Measurements from ENCODE around the gene CAPN14. TPM values are rescaled to one million over a fixed set of nuclear protein-coding genes. Genes with fewer than 3 reads are reported as not detected.

Gene CAPN14
- total RNA-seq, 4 donors from 2014 or later: 0.19 to 8.3 (median 1.1) TPM

DNA sequence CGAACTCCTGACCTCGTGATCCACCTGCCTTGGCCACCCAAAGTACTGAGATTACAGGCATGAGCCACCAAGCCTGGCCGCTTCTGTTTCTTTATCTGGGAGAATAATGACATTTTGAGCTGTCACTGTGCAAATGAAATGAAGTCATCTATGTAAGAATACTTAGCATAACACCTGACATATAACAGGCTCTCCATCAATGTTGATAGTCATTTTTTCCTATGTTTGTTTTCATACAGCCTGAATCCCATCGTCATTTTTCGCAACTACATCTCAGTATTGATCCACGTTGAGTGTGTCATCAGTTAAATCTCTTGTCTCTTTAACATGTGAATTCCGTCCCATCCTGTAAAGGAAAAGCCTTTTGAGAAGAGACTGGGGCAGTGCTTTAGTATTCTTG, 6.4 kb upstream of the CAPN14 start:
- Histone ChIP-seq H3K9me3 (no peaks in the 10 kb centered on the region), H3K4me1 (no peaks in the 10 kb centered on the region), H3K4me3 (no peak overlapping the region), H3K27ac (no peak overlapping the region), H3K27me3 (peaks cover 29% of the 10 kb centered on the region), H3K36me3 (no peaks in the 10 kb centered on the region)
- TF ChIP-seq, protein P1, sequence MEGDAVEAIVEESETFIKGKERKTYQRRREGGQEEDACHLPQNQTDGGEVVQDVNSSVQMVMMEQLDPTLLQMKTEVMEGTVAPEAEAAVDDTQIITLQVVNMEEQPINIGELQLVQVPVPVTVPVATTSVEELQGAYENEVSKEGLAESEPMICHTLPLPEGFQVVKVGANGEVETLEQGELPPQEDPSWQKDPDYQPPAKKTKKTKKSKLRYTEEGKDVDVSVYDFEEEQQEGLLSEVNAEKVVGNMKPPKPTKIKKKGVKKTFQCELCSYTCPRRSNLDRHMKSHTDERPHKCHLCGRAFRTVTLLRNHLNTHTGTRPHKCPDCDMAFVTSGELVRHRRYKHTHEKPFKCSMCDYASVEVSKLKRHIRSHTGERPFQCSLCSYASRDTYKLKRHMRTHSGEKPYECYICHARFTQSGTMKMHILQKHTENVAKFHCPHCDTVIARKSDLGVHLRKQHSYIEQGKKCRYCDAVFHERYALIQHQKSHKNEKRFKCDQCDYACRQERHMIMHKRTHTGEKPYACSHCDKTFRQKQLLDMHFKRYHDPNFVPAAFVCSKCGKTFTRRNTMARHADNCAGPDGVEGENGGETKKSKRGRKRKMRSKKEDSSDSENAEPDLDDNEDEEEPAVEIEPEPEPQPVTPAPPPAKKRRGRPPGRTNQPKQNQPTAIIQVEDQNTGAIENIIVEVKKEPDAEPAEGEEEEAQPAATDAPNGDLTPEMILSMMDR (IDR thresholded peaks at IDR 0.05): no peak
- TF ChIP-seq EP300 (IDR thresholded peaks at IDR 0.05) (no peak), POLR2A (IDR thresholded peaks at IDR 0.05) (no peak), POLR2AphosphoS5 (IDR thresholded peaks at IDR 0.05) (no peak)
- ATAC-seq: no peak
- 85 to 87% methylated on average over 5 to 7 of the region's 7 CpGs for WGBS, 2 donors (ENCODE audit: low coverage in 1 of 2)

DNA sequence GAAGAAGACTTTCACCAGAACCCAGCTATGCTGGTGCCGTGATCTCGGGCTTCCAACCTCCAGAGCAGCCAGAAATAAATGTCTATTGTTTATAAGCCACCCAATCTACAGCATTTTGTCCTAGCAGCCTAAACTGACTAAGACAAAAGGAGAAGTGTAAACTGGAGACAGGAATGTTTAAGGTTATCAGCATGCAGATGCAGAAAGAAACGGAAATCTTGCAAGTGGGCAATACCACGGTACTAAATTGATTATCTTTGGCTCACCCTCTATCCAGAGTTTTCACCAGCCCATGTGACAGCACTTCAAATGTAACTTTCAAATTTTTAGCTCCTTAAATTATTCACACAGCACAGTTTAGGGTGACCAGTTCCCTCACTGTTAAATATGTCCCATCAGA, 5.7 kb upstream of the CAPN14 start:
- no peak overlapping the region for H3K4me3 ChIP-seq
- TF ChIP-seq POLR2A (IDR thresholded peaks at IDR 0.05) (no peak), EP300 (IDR thresholded peaks at IDR 0.05) (no peak), POLR2AphosphoS5 (IDR thresholded peaks at IDR 0.05) (no peak)
- TF ChIP-seq, protein P1 (IDR thresholded peaks at IDR 0.05): no peak
- WGBS, 2 donors (ENCODE audit: low coverage in 1 of 2): 63 to 69% methylated on average over 2 to 4 of the region's 4 CpGs
- H3K9me3 ChIP-seq: no peaks in the 10 kb centered on the region
- H3K27me3 ChIP-seq: peaks cover 34% of the 10 kb centered on the region
- no peak for ATAC-seq
- H3K36me3 ChIP-seq: no peaks in the 10 kb centered on the region
- H3K27ac ChIP-seq: no peak overlapping the region
- H3K4me1 ChIP-seq: no peaks in the 10 kb centered on the region

GRCh38 chr2:31222071-31222470, 4.8 kb upstream of the CAPN14 start:
- no peak for TF ChIP-seq EP300 (IDR thresholded peaks at IDR 0.05)
- TF ChIP-seq POLR2AphosphoS5 (IDR thresholded peaks at IDR 0.05): no peak
- TF ChIP-seq, protein P1 (IDR thresholded peaks at IDR 0.05): no peak
- no peak for TF ChIP-seq POLR2A (IDR thresholded peaks at IDR 0.05)
- ATAC-seq: no peak
- Histone ChIP-seq H3K4me1 (no peaks in the 10 kb centered on the region), H3K27me3 (peaks cover 30% of the 10 kb centered on the region), H3K4me3 (no peak overlapping the region), H3K27ac (no peak overlapping the region), H3K9me3 (no peaks in the 10 kb centered on the region), H3K36me3 (no peaks in the 10 kb centered on the region)
- WGBS, 2 donors (ENCODE audit: low coverage in 1 of 2): 75 to 83% methylated on average over 2 to 4 of the region's 4 CpGs

DNA sequence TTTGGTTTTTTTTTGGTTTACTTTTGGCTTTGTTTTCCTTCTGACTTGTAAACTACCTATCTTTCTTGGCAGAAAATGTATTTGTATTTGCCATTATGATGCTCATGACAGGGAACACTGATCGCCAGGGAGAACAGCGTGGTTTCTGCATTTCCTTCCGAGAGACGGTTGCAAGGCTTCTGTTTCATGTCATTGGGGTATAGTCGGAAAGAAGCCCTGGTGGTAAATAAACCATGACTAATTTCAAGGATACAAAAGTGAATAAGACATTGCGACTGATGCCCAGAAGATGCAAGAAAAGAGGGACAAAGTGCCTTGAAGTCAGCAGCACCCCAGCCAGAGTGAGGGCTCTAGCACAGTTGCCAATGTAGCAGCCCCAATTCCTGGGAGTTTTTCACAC, 4.2 kb upstream of the CAPN14 start:
- ATAC-seq: no peak
- TF ChIP-seq POLR2AphosphoS5 (IDR thresholded peaks at IDR 0.05) (no peak), EP300 (IDR thresholded peaks at IDR 0.05) (no peak)
- TF ChIP-seq, protein P1 (IDR thresholded peaks at IDR 0.05): no peak
- Histone ChIP-seq H3K4me3 (no peak overlapping the region), H3K27me3 (peaks cover 27% of the 10 kb centered on the region), H3K9me3 (no peaks in the 10 kb centered on the region), H3K27ac (no peak overlapping the region), H3K4me1 (no peaks in the 10 kb centered on the region), H3K36me3 (no peaks in the 10 kb centered on the region)
- 69 to 70% methylated on average over 2 to 5 of the region's 6 CpGs for WGBS, 2 donors (ENCODE audit: low coverage in 1 of 2)

DNA sequence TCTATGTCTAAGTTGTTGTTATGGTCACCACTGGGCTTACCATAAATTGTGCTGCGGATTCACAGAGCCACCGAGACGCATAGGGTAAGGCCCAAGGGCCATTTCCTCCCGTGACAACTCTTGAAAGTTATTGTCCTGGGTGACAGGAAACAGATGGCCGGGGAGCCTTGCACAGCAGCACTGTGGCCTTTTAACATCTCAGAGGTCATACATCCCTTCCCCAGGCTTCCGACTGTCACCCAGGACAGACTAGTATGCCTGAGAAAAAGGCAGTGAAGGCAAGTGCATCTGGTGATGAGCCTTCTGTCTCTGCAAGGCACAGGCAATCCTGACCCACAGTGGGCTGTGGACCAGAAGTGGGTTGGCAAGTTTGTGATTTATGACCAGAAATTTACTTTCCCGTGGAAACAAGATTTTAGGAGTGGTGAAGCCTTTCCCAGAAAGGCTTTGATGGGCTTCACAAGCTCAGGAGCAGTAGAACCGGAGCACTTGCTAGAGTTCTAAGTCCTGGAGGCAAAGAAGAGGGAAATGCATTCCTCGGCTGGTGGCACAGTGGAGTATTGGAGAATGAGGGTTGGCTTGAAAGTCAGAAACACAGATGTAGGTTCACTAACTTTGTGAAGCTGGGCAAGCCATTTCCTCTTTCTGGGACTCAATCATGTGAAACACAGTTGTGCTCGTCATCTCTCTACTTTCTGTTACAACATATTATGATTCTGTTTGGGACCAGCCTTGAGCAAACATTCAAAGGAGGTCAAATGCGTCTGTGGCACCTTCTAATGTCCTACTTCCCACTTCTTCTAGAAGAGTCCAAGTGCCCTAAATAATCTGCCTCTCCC, 2.0 kb upstream of the CAPN14 start:
- ATAC-seq: peak; percentile 53
- 59 to 77% methylated on average over 5 to 6 of the region's 11 CpGs for WGBS, 2 donors (ENCODE audit: low coverage in 1 of 2)
- Histone ChIP-seq H3K27ac (no peak overlapping the region), H3K27me3 (peaks cover 17% of the 10 kb centered on the region), H3K4me3 (no peak overlapping the region), H3K4me1 (no peaks in the 10 kb centered on the region), H3K9me3 (no peaks in the 10 kb centered on the region), H3K36me3 (no peaks in the 10 kb centered on the region)
- TF ChIP-seq, protein P1 (IDR thresholded peaks at IDR 0.05): no peak
- no peak for TF ChIP-seq EP300 (IDR thresholded peaks at IDR 0.05)
- TF ChIP-seq POLR2AphosphoS5 (IDR thresholded peaks at IDR 0.05): no peak
- no peak for TF ChIP-seq POLR2A (IDR thresholded peaks at IDR 0.05)

Data from gastroesophageal sphincter (tissue), 4 donors.